ENCODE results near the gene SPTBN4.
"Not testable (repeated sequence)": the region's sequence is repeated elsewhere in the genome, so short reads cannot be mapped to it uniquely, and the experiment has no call there.

SPTBN4 gene

GRCh38 chr19:40445780-40446262 is 21.0 kb upstream of the SPTBN4 start:
- DNase-seq (ENCODE audit: low spot score) = no peak
- no peaks in the 10 kb centered on the region for H3K9me3 Mint-ChIP-seq
- H3K4me1 Mint-ChIP-seq (ENCODE audit: low read depth) = peaks cover 17% of the 10 kb centered on the region
- no peaks in the 10 kb centered on the region for H3K27me3 Mint-ChIP-seq (ENCODE audit: low read depth)
- no peak overlapping the region for H3K27ac Mint-ChIP-seq
- H3K36me3 Mint-ChIP-seq (ENCODE audit: low read depth) = peaks cover 5% of the 10 kb centered on the region
- H3K4me3 Mint-ChIP-seq = peak overlapping the region; percentile 54

DNA sequence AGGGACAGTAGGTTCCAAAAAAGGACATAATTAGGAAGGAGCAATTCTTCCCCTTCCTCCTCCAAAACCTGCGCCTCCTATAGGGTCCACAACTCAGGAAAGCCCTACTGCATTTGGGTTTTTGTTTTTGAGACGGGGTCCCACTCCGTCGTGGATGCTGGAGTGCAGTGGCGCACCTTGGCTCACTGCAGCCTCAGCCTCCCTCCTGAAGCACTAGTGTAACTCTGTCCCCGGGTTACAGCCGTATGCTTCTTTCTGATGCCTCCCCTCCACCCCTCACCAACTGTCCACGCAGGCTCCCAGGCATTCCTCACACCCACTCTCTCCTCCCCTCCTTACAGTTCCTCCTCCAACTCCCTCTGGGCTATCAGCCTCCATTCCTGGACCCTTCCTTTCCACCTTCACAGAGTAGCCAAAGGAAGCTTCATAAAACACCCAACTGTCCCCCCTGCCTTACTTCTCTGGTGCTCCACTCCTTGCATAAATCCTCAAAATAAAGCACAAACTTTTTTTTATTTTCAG is 20.5 kb upstream of the SPTBN4 start:
- peak overlapping the region; percentile 34 for H3K4me3 Mint-ChIP-seq
- H3K27me3 Mint-ChIP-seq (ENCODE audit: low read depth) = no peaks in the 10 kb centered on the region
- DNase-seq (ENCODE audit: low spot score) = no peak
- H3K36me3 Mint-ChIP-seq (ENCODE audit: low read depth) = no peaks in the 10 kb centered on the region
- H3K9me3 Mint-ChIP-seq = no peaks in the 10 kb centered on the region
- H3K4me1 Mint-ChIP-seq (ENCODE audit: low read depth) = peaks cover 17% of the 10 kb centered on the region
- peak overlapping the region; percentile 60 for H3K27ac Mint-ChIP-seq

- no peaks in the 10 kb centered on the region for H3K27me3 Mint-ChIP-seq (ENCODE audit: low read depth)
- no peak overlapping the region for H3K27ac Mint-ChIP-seq
- no peak overlapping the region for H3K4me3 Mint-ChIP-seq
- H3K4me1 Mint-ChIP-seq (ENCODE audit: low read depth) = peaks cover 6% of the 10 kb centered on the region
- no peak for DNase-seq (ENCODE audit: low spot score)
- H3K9me3 Mint-ChIP-seq = no peaks in the 10 kb centered on the region
- no peaks in the 10 kb centered on the region for H3K36me3 Mint-ChIP-seq (ENCODE audit: low read depth)
Observed at GRCh38 chr19:40449506-40449905, 17.3 kb upstream of the SPTBN4 start.

GRCh38 chr19:40450664-40451063 is 16.1 kb upstream of the SPTBN4 start:
- Mint-ChIP-seq H3K27ac (no peak overlapping the region), H3K27me3 (ENCODE audit: low read depth) (no peaks in the 10 kb centered on the region), H3K36me3 (ENCODE audit: low read depth) (no peaks in the 10 kb centered on the region), H3K4me3 (no peak overlapping the region), H3K9me3 (no peaks in the 10 kb centered on the region), H3K4me1 (ENCODE audit: low read depth) (peaks cover under 1% of the 10 kb centered on the region)
- DNase-seq (ENCODE audit: low spot score) = no peak

GRCh38 chr19:40452016-40452415 is 14.8 kb upstream of the SPTBN4 start:
- Mint-ChIP-seq H3K9me3 (no peaks in the 10 kb centered on the region), H3K27ac (no peak overlapping the region), H3K36me3 (ENCODE audit: low read depth) (no peaks in the 10 kb centered on the region), H3K4me3 (no peak overlapping the region), H3K27me3 (ENCODE audit: low read depth) (no peaks in the 10 kb centered on the region), H3K4me1 (ENCODE audit: low read depth) (no peaks in the 10 kb centered on the region)
- DNase-seq (ENCODE audit: low spot score) = no peak

DNA sequence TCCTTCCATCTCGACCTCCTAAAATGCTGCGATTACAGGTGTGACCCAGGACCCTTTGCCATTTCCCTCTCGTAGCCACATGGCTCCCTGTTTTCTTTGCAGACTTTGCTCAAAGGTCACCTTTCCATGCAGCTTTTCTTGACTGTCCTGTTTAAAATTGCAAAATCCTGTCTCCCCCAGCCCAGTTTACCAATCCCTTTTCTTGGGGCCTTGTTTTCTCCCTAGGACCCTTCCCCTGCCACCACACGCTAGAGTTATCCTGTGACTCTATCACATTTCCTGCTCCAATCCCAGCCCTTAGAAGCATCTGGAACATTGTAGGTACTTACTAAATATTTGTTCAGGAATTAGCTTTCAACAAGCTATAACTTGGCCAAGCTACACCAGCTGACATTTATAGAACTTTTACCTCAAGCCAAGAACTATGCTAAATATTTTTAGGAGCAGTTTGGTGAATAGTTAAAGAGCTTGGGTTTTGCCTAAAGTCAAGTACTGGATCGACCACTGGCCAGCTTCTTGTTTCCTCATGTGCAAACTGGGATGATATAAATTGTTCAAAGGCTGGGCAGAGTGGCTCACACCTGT is 13.6 kb upstream of the SPTBN4 start:
- no peaks in the 10 kb centered on the region for H3K27me3 Mint-ChIP-seq (ENCODE audit: low read depth)
- no peak for DNase-seq (ENCODE audit: low spot score)
- no peaks in the 10 kb centered on the region for H3K9me3 Mint-ChIP-seq
- no peak overlapping the region for H3K27ac Mint-ChIP-seq
- H3K4me1 Mint-ChIP-seq (ENCODE audit: low read depth) = no peaks in the 10 kb centered on the region
- H3K4me3 Mint-ChIP-seq = no peak overlapping the region
- H3K36me3 Mint-ChIP-seq (ENCODE audit: low read depth) = no peaks in the 10 kb centered on the region

DNA sequence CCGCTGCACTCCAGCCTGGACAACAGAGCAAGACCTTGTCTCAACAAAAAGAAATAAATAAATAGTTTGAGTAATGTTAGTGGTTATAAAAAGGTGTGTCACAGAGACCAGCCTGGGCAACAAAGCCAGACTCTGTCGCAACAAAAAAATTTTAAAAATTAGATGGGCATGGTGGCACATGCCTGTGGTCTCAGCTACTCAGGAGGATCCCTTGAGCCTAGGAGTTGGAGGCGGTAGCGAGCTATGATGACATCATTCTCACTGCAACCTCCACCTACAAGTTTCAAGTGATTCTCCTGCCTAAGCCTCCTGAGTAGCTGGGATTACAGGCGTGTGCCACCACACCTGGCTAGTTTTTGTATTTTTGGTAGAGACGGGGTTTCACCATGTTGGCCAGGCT is 12.9 kb upstream of the SPTBN4 start:
- not testable (repeated sequence) for H3K9me3 Mint-ChIP-seq; H3K36me3 Mint-ChIP-seq (ENCODE audit: low read depth)

DNA sequence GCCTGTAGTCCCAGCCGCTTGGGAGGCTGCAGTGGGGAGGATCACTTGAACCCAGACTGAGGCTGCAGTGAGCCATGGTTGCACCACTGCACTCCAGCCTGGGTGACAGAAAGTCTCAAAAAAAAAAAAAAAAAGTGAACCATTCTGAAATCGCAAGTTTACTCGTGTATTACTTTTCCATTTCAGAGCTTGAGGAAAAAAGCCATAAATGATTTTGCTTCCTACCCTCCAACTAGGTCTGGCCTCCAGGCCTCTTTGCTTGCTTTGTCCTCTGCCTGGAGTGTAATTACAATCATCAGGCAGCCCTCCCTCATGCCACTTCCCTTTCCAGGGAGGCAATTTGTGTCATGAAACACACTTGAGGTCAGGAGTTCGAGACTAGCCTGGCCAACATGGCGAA is 9.8 kb upstream of the SPTBN4 start:
- Mint-ChIP-seq H3K36me3 (ENCODE audit: low read depth) (no peaks in the 10 kb centered on the region), H3K27ac (no peak overlapping the region), H3K4me3 (no peak overlapping the region), H3K9me3 (no peaks in the 10 kb centered on the region), H3K4me1 (ENCODE audit: low read depth) (peaks cover 2% of the 10 kb centered on the region), H3K27me3 (ENCODE audit: low read depth) (no peaks in the 10 kb centered on the region)
- no peak for DNase-seq (ENCODE audit: low spot score)

More for the DNA sequence above, 12.9 kb upstream of the SPTBN4 start:
- H3K27me3 Mint-ChIP-seq (ENCODE audit: low read depth); H3K4me3 Mint-ChIP-seq; DNase-seq (ENCODE audit: low spot score); H3K27ac Mint-ChIP-seq; H3K4me1 Mint-ChIP-seq (ENCODE audit: low read depth): not testable (repeated sequence)

GRCh38 chr19:40457953-40458596 is 8.7 kb upstream of the SPTBN4 start:
- no peaks in the 10 kb centered on the region for H3K27me3 Mint-ChIP-seq (ENCODE audit: low read depth)
- H3K4me1 Mint-ChIP-seq (ENCODE audit: low read depth) = peaks cover 2% of the 10 kb centered on the region
- H3K27ac Mint-ChIP-seq = no peak overlapping the region
- no peak overlapping the region for H3K4me3 Mint-ChIP-seq
- no peaks in the 10 kb centered on the region for H3K9me3 Mint-ChIP-seq
- no peak for DNase-seq (ENCODE audit: low spot score)
- H3K36me3 Mint-ChIP-seq (ENCODE audit: low read depth) = no peaks in the 10 kb centered on the region

GRCh38 chr19:40458597-40458974 is 8.2 kb upstream of the SPTBN4 start:
- no peak overlapping the region for H3K27ac Mint-ChIP-seq
- no peaks in the 10 kb centered on the region for H3K9me3 Mint-ChIP-seq
- no peak for DNase-seq (ENCODE audit: low spot score)
- no peaks in the 10 kb centered on the region for H3K36me3 Mint-ChIP-seq (ENCODE audit: low read depth)
- no peaks in the 10 kb centered on the region for H3K27me3 Mint-ChIP-seq (ENCODE audit: low read depth)
- H3K4me1 Mint-ChIP-seq (ENCODE audit: low read depth) = peaks cover 2% of the 10 kb centered on the region
- no peak overlapping the region for H3K4me3 Mint-ChIP-seq

DNA sequence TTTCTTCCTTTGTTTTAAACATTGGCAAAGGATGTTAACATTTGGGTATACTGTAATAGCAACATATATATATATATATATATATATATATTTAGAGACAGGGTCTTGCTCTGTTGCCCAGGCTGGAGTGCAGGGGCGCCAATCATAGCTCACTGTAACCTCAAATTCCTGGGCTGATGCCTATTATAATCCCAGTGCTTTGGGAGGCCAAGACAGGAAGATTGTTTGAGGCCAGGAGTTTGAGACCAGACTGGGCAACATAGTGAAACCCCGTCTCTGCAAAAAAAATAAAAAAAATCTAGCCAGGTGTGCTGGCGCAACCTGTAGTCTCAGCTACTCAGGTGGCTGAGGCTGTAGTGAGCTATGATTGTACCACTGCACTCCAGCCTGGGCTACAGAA is 6.6 kb upstream of the SPTBN4 start:
- Mint-ChIP-seq H3K27ac (no peak overlapping the region), H3K27me3 (ENCODE audit: low read depth) (no peaks in the 10 kb centered on the region), H3K9me3 (no peaks in the 10 kb centered on the region), H3K4me3 (no peak overlapping the region), H3K4me1 (ENCODE audit: low read depth) (peaks cover 9% of the 10 kb centered on the region), H3K36me3 (ENCODE audit: low read depth) (no peaks in the 10 kb centered on the region)
- DNase-seq (ENCODE audit: low spot score) = no peak

- Mint-ChIP-seq H3K36me3 (ENCODE audit: low read depth) (no peaks in the 10 kb centered on the region), H3K4me1 (ENCODE audit: low read depth) (peaks cover 22% of the 10 kb centered on the region), H3K27ac (no peak overlapping the region), H3K4me3 (no peak overlapping the region), H3K27me3 (ENCODE audit: low read depth) (peaks cover 9% of the 10 kb centered on the region), H3K9me3 (no peaks in the 10 kb centered on the region)
- DNase-seq (ENCODE audit: low spot score) = no peak
Observed at GRCh38 chr19:40461669-40462221, 5.1 kb upstream of the SPTBN4 start.

GRCh38 chr19:40463587-40464037 is 3.2 kb upstream of the SPTBN4 start:
- not testable (repeated sequence) for H3K27ac Mint-ChIP-seq; H3K36me3 Mint-ChIP-seq (ENCODE audit: low read depth); H3K9me3 Mint-ChIP-seq; H3K4me3 Mint-ChIP-seq; DNase-seq (ENCODE audit: low spot score)
- Mint-ChIP-seq H3K27me3 (ENCODE audit: low read depth) (peaks cover 20% of the 10 kb centered on the region), H3K4me1 (ENCODE audit: low read depth) (peaks cover 22% of the 10 kb centered on the region)
